Tibial artery (tissue), 4 donors: ENCODE data around the gene IMMP2L.
"Not testable (repeated sequence)": the region's sequence is repeated elsewhere in the genome, so short reads cannot be mapped to it uniquely, and the experiment has no call there.

Experiments
- DNase-seq, 2 donors: peaks; one replicate each; pipeline ENCODE4 v3.0.0-alpha.2; 2019
- H3K27ac ChIP-seq, 2 donors: fragments of 200-600 bp; sonication (generic) in 1 of 2; 1 replicate in 1 of 2; 2 replicates in 1 of 2; pipeline ENCODE4 v1.5.1; 2018 to 2019; ENCODE audit warnings: mild to moderate bottlenecking in 1 of 2
- H3K27me3 ChIP-seq, 2 donors: fragments of 200-600 bp; sonication (generic) in 1 of 2; one replicate each; pipeline versions ENCODE4 v1.5.1 to v1.6.0; 2016 to 2019
- H3K36me3 ChIP-seq, 3 donors: fragments of 200-600 bp; sonication (generic) in 2 of 3; one replicate each; pipeline ENCODE4 v1.5.1; 2016 to 2019; ENCODE audit warnings: mild to moderate bottlenecking in 2 of 3
- H3K4me1 ChIP-seq, 4 donors: fragments of 200-600 bp; sonication (generic) in 2 of 4; 1 replicate in 3 of 4; 2 replicates in 1 of 4; pipeline ENCODE4 v1.5.1; 2016 to 2019
- H3K4me3 ChIP-seq, 2 donors: fragments of 200-600 bp; sonication (generic) in 1 of 2; 1 replicate in 1 of 2; 2 replicates in 1 of 2; pipeline ENCODE4 v1.5.1; 2018 to 2019; ENCODE audit warnings: mild to moderate bottlenecking in 2 of 2
- H3K9me3 ChIP-seq, 3 donors: fragments of 200-600 bp; sonication (generic) in 1 of 3; one replicate each; pipeline ENCODE4 v1.5.1; 2016 to 2019
- CTCF ChIP-seq, 2 experiments: fragments of 200-600 bp in 1 of 2; fragments of 450-650 bp in 1 of 2; IDR thresholded peaks; one replicate each; pipeline ENCODE4 v1.5.1; 2017 to 2019; ENCODE audit warnings: antibody characterized with exemption in 2 of 2, mild to moderate bottlenecking in 1 of 2, moderate library complexity in 1 of 2
- intact Hi-C: fragments of 100-400 bp; cut with DNase I; formaldehyde crosslinking; loops from one replicate; pipeline ENCODE4 v1.15.0; 2023; ENCODE audit warnings: low total_unique reads

The IMMP2L gene

GRCh38 chr7:111460695-111461094 lies 101.6 kb downstream of the IMMP2L start:
- Histone ChIP-seq H3K9me3 (no peaks in the 10 kb centered on the region), H3K4me1 (peaks cover 0 to 15% (median 0%) of the 10 kb centered on the region in 4 donors), H3K36me3 (no peaks in the 10 kb centered on the region), H3K4me3 (no peak overlapping the region), H3K27me3 (no peaks in the 10 kb centered on the region), H3K27ac (no peak overlapping the region)
- TF ChIP-seq CTCF (IDR thresholded peaks at IDR 0.05), result no peak
- intact Hi-C loops, result no loop called here
- no peak for DNase-seq

- Histone ChIP-seq H3K27me3 (no peaks in the 10 kb centered on the region), H3K27ac (no peak overlapping the region), H3K9me3 (no peaks in the 10 kb centered on the region), H3K4me3 (no peak overlapping the region), H3K4me1 (peaks cover 0 to 15% (median 0%) of the 10 kb centered on the region in 4 donors), H3K36me3 (no peaks in the 10 kb centered on the region)
- no peak for DNase-seq
- no peak for TF ChIP-seq CTCF (IDR thresholded peaks at IDR 0.05)
- intact Hi-C loops, result no loop called here
Measured at GRCh38 chr7:111459757-111460280, 102.5 kb downstream of the IMMP2L start.

- Histone ChIP-seq H3K4me3 (no peak overlapping the region), H3K36me3 (no peaks in the 10 kb centered on the region), H3K9me3 (no peaks in the 10 kb centered on the region), H3K27me3 (no peaks in the 10 kb centered on the region), H3K4me1 (peaks cover 0 to 15% (median 0%) of the 10 kb centered on the region in 4 donors), H3K27ac (no peak overlapping the region)
- intact Hi-C loops, result no loop called here
- DNase-seq, result no peak
- TF ChIP-seq CTCF (IDR thresholded peaks at IDR 0.05), result no peak
Measured at GRCh38 chr7:111459065-111459756, 103.1 kb downstream of the IMMP2L start.

- DNase-seq, H3K36me3 ChIP-seq, H3K27ac ChIP-seq, H3K4me1 ChIP-seq, H3K4me3 ChIP-seq, intact Hi-C loops, H3K27me3 ChIP-seq, H3K9me3 ChIP-seq: not testable (repeated sequence)
Measured at GRCh38 chr7:111450705-111451104, 111.6 kb downstream of the IMMP2L start.

- H3K27me3 ChIP-seq, intact Hi-C loops, DNase-seq, H3K9me3 ChIP-seq, H3K4me3 ChIP-seq, H3K36me3 ChIP-seq, H3K4me1 ChIP-seq, H3K27ac ChIP-seq: not testable (repeated sequence)
Measured at GRCh38 chr7:111447502-111447901, 114.8 kb downstream of the IMMP2L start.

GRCh38 chr7:111439977-111440376 lies 122.3 kb downstream of the IMMP2L start:
- TF ChIP-seq CTCF (IDR thresholded peaks at IDR 0.05), result no peak
- Histone ChIP-seq H3K4me3 (no peak overlapping the region), H3K27ac (no peak overlapping the region), H3K9me3 (no peaks in the 10 kb centered on the region), H3K27me3 (no peaks in the 10 kb centered on the region), H3K4me1 (peaks cover 0 to 15% (median 0%) of the 10 kb centered on the region in 4 donors), H3K36me3 (no peaks in the 10 kb centered on the region)
- intact Hi-C loops, result no loop called here
- DNase-seq, result no peak
